K562 (cell line): ENCODE results near the gene DAP. TPM values are rescaled to one million over a fixed set of nuclear protein-coding genes. Genes with fewer than 3 reads are reported as not detected.

Source experiments
- ADNP ChIP-seq: fragments of 200-800 bp; sonication (Bioruptor generic); IDR thresholded peaks from 2 replicates; pipeline ENCODE4 v1.6.1; 2016; ENCODE audit warnings: missing genetic modification characterization, missing compliant biosample characterization
- BACH1 ChIP-seq: fragments of 200-800 bp; sonication (Bioruptor generic); IDR thresholded peaks from 2 replicates; pipeline ENCODE4 v1.6.1; 2016; ENCODE audit warnings: missing genetic modification characterization, missing compliant biosample characterization
- CAMTA2 ChIP-seq: fragments of 250-450 bp; sonication (Bioruptor Pico); conservative IDR thresholded peaks from 2 replicates; pipeline ENCODE4 v1.5.1; 2022
- CREB3 ChIP-seq: fragments of 450-650 bp; conservative IDR thresholded peaks from 2 replicates; pipeline ENCODE4 v1.6.1; 2016; ENCODE audit warnings: missing genetic modification characterization, low read depth, mild to moderate bottlenecking, missing compliant biosample characterization, moderate library complexity
- FOS ChIP-seq: IDR thresholded peaks from 3 replicates; pipeline ENCODE4 v1.6.1; 2011; ENCODE audit not compliant: insufficient read length; ENCODE audit errors: extremely low read depth
- GATAD2B ChIP-seq: fragments of 450-650 bp; IDR thresholded peaks from 2 replicates; pipeline ENCODE4 v1.6.1; 2017; ENCODE audit warnings: mild to moderate bottlenecking, borderline replicate concordance
- GTF2E2 ChIP-seq: fragments of 200-800 bp; sonication (Bioruptor generic); IDR thresholded peaks from 2 replicates; pipeline ENCODE4 v1.6.1; 2016; ENCODE audit warnings: missing genetic modification characterization, missing compliant biosample characterization
- HNRNPH1 ChIP-seq: fragments of 200-400 bp; formaldehyde crosslinking; optimal IDR thresholded peaks from 2 replicates; pipeline ENCODE3; 2017; ENCODE audit warnings: low read depth, mild to moderate bottlenecking, low read length, moderate library complexity
- KLF13 ChIP-seq: fragments of 450-650 bp; IDR thresholded peaks from 2 replicates; pipeline ENCODE4 v1.6.1; 2016; ENCODE audit warnings: missing genetic modification characterization, low read depth, mild to moderate bottlenecking, missing compliant biosample characterization, moderate library complexity, borderline replicate concordance
- L3MBTL2 ChIP-seq: fragments of 450-650 bp; IDR thresholded peaks from 2 replicates; pipeline ENCODE4 v1.6.1; 2016; ENCODE audit warnings: mild to moderate bottlenecking, moderate library complexity
- LARP7 ChIP-seq: fragments of 450-650 bp; IDR thresholded peaks from 2 replicates; pipeline ENCODE4 v1.6.1; 2016
- MAFF ChIP-seq: IDR thresholded peaks from 2 replicates; pipeline ENCODE4 v1.6.1; 2012; ENCODE audit warnings: low read length, improper control_type of control experiment
- MAZ ChIP-seq, 2 experiments: fragments of 450-650 bp in 1 of 2; sonication (generic) in 1 of 2; formaldehyde crosslinking; IDR thresholded peaks in 1 of 2; conservative IDR thresholded peaks in 1 of 2; 2 replicates each; pipeline versions ENCODE4 v1.4.0 to v1.5.0; 2020; ENCODE audit warnings: mild to moderate bottlenecking in 1 of 2, missing genetic modification reagents in 1 of 2
- NUFIP1 ChIP-seq: fragments of 450-650 bp; IDR thresholded peaks from 2 replicates; pipeline ENCODE4 v1.6.1; 2018; ENCODE audit not compliant: partially characterized antibody
- OTX1 ChIP-seq: fragments of 450-650 bp; formaldehyde crosslinking; IDR thresholded peaks from 2 replicates; pipeline ENCODE4 v1.4.0; 2022; ENCODE audit warnings: mild to moderate bottlenecking
- RBBP5 ChIP-seq: fragments of 200-600 bp; sonication (generic); IDR thresholded peaks from 2 replicates; pipeline ENCODE4 v1.6.1; 2012; ENCODE audit warnings: borderline replicate concordance, mild to moderate bottlenecking, low read length, control low read depth, inconsistent platforms; ENCODE audit not compliant: insufficient read depth, poor library complexity, severe bottlenecking
- STAG1 ChIP-seq: sonication (generic); formaldehyde crosslinking; IDR thresholded peaks from 2 replicates; pipeline ENCODE4 v1.5.0; 2020; ENCODE audit warnings: missing genetic modification reagents, borderline replicate concordance
- XRCC3 ChIP-seq: fragments of 450-650 bp; IDR thresholded peaks from 2 replicates; pipeline ENCODE4 v1.6.1; 2017; ENCODE audit warnings: mild to moderate bottlenecking, moderate library complexity
- ZKSCAN3 ChIP-seq: fragments of 250-450 bp; sonication (Bioruptor Pico); IDR thresholded peaks from 2 replicates; pipeline ENCODE4 v1.4.0; 2020
- ZNF174 ChIP-seq: fragments of 250-450 bp; sonication (Bioruptor Pico); IDR thresholded peaks from 2 replicates; pipeline ENCODE4 v1.4.0; 2020; ENCODE audit warnings: mild to moderate bottlenecking
- polyA plus RNA-seq, 8 experiments: library from polyadenylated mRNA; depleted of rRNA in 4 of 8; stranded (reverse) in 5 of 8; unstranded in 3 of 8; fragments of >200 nt; fragmentation: Nextera tagmentation in 2 of 8; fragmentation: Illumina TruSeq in 1 of 8; extraction: Ambion mirVana in 2 of 8; extraction: Trizol in 1 of 8; gene quantifications; 2 replicates each; pipeline versions ENCODE4 v1.2.1 to v1.2.3, GENCODE V29; 2011 to 2014; ENCODE audit warnings: inconsistent platforms in 1 of 8, missing spikeins in 1 of 8
- total RNA-seq, 7 experiments: library from RNA; depleted of rRNA in 6 of 7; stranded (reverse); fragments of >200 nt in 6 of 7; fragmentation: Illumina TruSeq in 2 of 7; extraction: Trizol in 2 of 7; gene quantifications; 2 replicates each; pipeline versions ENCODE4 v1.2.1 to v1.2.3, GENCODE V29; 2011 to 2021; ENCODE audit warnings: low replicate concordance in 1 of 7

DAP gene
- total and polyA plus RNA-seq, 9 of the 15 experiments (the other 6 are each of a cell fraction or from before 2014, with no cell fraction given), result 14.1 to 151 (median 34.5) TPM

- TF ChIP-seq HNRNPH1 (no peak), XRCC3 (no peak), CAMTA2 (CRISPR knock-in tag) (no peak), BACH1 (tag) (no peak), STAG1 (0 out of 2 replicates have a peak, but pooled peaks have one; percentile 16), NUFIP1 (no peak), OTX1 (no peak), LARP7 (no peak), MAZ (CRISPR knock-in tag; conservative IDR thresholded peaks at IDR 0.05 in 1 of 2, IDR thresholded peaks at IDR 0.05 in 1 of 2) (no peak), FOS (no peak), CREB3 (tag) (no peak), ZKSCAN3 (CRISPR knock-in tag) (no peak), L3MBTL2 (no peak), RBBP5 (peak; percentile 81), KLF13 (tag) (no peak), GTF2E2 (0 out of 2 replicates have a peak, but pooled peaks have one; percentile 20), MAFF (no peak), ZNF174 (CRISPR knock-in tag) (no peak), GATAD2B (peak; percentile 98), ADNP (tag) (no peak)
Observed at GRCh38 chr5:10760921-10761184, 181 bp downstream of the DAP start (continued).
